Nephron (organoid): ENCODE measurements around the gene AOC2.
A peak's percentile ranks its signal among the peaks of the same experiment; 100 is the strongest.
"Not testable (repeated sequence)": the region's sequence is repeated elsewhere in the genome, so short reads cannot be mapped to it uniquely, and the experiment has no call there.

Experiments used
- H3K27ac Mint-ChIP-seq, 3 experiments: 2 replicates each; pipeline ENCODE4 v1.8.0; 2020; ENCODE audit warnings: mixed read lengths in 3 of 3, mild to moderate bottlenecking in 2 of 3, moderate library complexity in 1 of 3
- H3K27me3 Mint-ChIP-seq: 2 replicates; pipeline ENCODE4 v1.8.0; 2021; ENCODE audit warnings: low read depth, mild to moderate bottlenecking, moderate library complexity, mixed read lengths
- H3K36me3 Mint-ChIP-seq: 2 replicates; pipeline ENCODE4 v1.8.0; 2020; ENCODE audit warnings: low read depth, mixed read lengths
- H3K4me1 Mint-ChIP-seq: 2 replicates; pipeline ENCODE4 v1.8.0; 2020; ENCODE audit warnings: mixed read lengths
- H3K4me3 Mint-ChIP-seq, 3 experiments: 2 replicates each; pipeline ENCODE4 v1.8.0; 2020; ENCODE audit warnings: mild to moderate bottlenecking in 3 of 3, mixed read lengths in 3 of 3, moderate library complexity in 2 of 3
- H3K9me3 Mint-ChIP-seq: 2 replicates; pipeline ENCODE4 v1.8.0; 2020; ENCODE audit warnings: mixed read lengths
- TF ChIP-seq, protein P1 (sequence below), 3 experiments: fragments of 200-600 bp; sonication (generic); IDR thresholded peaks; one replicate each; pipeline ENCODE4 v1.5.0; 2021; ENCODE audit warnings: antibody characterized with exemption in 3 of 3; ENCODE audit not compliant: unreplicated experiment in 3 of 3

AOC2 gene

GRCh38 chr17:42877037-42877436 is 32.7 kb downstream of the AOC2 start:
- TF ChIP-seq, protein P1, sequence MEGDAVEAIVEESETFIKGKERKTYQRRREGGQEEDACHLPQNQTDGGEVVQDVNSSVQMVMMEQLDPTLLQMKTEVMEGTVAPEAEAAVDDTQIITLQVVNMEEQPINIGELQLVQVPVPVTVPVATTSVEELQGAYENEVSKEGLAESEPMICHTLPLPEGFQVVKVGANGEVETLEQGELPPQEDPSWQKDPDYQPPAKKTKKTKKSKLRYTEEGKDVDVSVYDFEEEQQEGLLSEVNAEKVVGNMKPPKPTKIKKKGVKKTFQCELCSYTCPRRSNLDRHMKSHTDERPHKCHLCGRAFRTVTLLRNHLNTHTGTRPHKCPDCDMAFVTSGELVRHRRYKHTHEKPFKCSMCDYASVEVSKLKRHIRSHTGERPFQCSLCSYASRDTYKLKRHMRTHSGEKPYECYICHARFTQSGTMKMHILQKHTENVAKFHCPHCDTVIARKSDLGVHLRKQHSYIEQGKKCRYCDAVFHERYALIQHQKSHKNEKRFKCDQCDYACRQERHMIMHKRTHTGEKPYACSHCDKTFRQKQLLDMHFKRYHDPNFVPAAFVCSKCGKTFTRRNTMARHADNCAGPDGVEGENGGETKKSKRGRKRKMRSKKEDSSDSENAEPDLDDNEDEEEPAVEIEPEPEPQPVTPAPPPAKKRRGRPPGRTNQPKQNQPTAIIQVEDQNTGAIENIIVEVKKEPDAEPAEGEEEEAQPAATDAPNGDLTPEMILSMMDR (IDR thresholded peaks at IDR 0.05; ENCODE audit: unreplicated experiment in 3 of 3) = no peak
- Mint-ChIP-seq H3K27me3 (peaks cover 34% of the 10 kb centered on the region), H3K36me3 (no peaks in the 10 kb centered on the region), H3K4me3 (no peak overlapping the region), H3K4me1 (no peaks in the 10 kb centered on the region), H3K27ac (no peak overlapping the region), H3K9me3 (no peaks in the 10 kb centered on the region)

DNA sequence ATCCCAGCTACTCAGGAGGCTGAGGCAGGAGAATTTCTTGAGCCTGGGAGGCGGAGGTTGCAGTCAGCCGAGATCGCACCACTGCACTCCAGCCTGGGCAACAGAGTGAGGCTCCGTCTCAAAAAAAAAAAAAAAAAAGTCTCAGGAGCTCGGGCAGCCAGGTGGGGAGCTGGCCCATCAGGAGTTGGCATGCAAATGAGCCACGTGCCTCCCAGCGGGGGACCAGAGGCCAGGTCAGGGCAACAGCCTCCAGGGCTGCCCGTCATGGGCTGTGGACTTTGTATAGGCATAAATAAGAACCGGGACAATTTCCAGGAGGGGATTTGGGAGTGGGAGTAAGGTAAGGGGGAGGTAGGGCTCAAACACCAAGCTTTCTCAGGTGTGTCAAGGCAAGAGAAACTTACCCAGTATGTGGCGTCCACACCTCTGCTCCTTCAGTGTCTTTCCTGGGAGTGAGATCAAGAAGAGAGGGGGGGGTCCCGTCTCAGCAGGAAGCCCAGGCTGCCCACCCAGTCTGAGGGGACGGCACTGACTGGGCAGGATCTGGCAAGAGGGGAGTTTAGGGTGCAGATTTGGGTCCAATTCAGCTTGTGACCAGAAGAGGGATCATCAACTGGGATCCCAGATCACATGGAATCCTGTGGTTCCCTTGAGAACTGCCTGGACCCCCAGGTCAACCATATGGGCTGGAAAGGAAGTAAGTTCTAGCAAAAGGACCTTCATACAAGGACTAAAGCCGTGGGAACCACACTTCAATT is 33.9 kb downstream of the AOC2 start:
- Mint-ChIP-seq H3K9me3 (no peaks in the 10 kb centered on the region), H3K36me3 (no peaks in the 10 kb centered on the region), H3K4me3 (no peak overlapping the region), H3K4me1 (no peaks in the 10 kb centered on the region), H3K27me3 (peaks cover 28% of the 10 kb centered on the region), H3K27ac (peak overlapping the region in 1 of 3 experiments; percentile 71)
- TF ChIP-seq, protein P1 (IDR thresholded peaks at IDR 0.05; ENCODE audit: unreplicated experiment in 3 of 3) = no peak

- Mint-ChIP-seq H3K27me3 (peaks cover 28% of the 10 kb centered on the region), H3K4me3 (no peak overlapping the region), H3K36me3 (no peaks in the 10 kb centered on the region), H3K27ac (peak overlapping the region in 1 of 3 experiments; percentile 71), H3K4me1 (no peaks in the 10 kb centered on the region), H3K9me3 (no peaks in the 10 kb centered on the region)
- TF ChIP-seq, protein P1 (IDR thresholded peaks at IDR 0.05; ENCODE audit: unreplicated experiment in 3 of 3) = no peak
Measured at GRCh38 chr17:42878924-42879595, 34.7 kb downstream of the AOC2 start.

- no peaks in the 10 kb centered on the region for H3K4me1 Mint-ChIP-seq
- H3K27ac Mint-ChIP-seq = no peak overlapping the region
- H3K4me3 Mint-ChIP-seq = no peak overlapping the region
Measured at GRCh38 chr17:42879596-42879985, 35.2 kb downstream of the AOC2 start.

GRCh38 chr17:42880776-42881310 is 36.5 kb downstream of the AOC2 start:
- peaks cover 28% of the 10 kb centered on the region for H3K27me3 Mint-ChIP-seq
- H3K36me3 Mint-ChIP-seq = no peaks in the 10 kb centered on the region
- no peaks in the 10 kb centered on the region for H3K9me3 Mint-ChIP-seq
- TF ChIP-seq, protein P1 (IDR thresholded peaks at IDR 0.05; ENCODE audit: unreplicated experiment in 3 of 3) = no peak
- no peaks in the 10 kb centered on the region for H3K4me1 Mint-ChIP-seq
- no peak overlapping the region for H3K27ac Mint-ChIP-seq
- no peak overlapping the region for H3K4me3 Mint-ChIP-seq

More at GRCh38 chr17:42879596-42879985, 35.2 kb downstream of the AOC2 start:
- TF ChIP-seq, protein P1 (IDR thresholded peaks at IDR 0.05; ENCODE audit: unreplicated experiment in 3 of 3) = no peak
- H3K27me3 Mint-ChIP-seq = peaks cover 28% of the 10 kb centered on the region
- H3K9me3 Mint-ChIP-seq = no peaks in the 10 kb centered on the region
- no peaks in the 10 kb centered on the region for H3K36me3 Mint-ChIP-seq

DNA sequence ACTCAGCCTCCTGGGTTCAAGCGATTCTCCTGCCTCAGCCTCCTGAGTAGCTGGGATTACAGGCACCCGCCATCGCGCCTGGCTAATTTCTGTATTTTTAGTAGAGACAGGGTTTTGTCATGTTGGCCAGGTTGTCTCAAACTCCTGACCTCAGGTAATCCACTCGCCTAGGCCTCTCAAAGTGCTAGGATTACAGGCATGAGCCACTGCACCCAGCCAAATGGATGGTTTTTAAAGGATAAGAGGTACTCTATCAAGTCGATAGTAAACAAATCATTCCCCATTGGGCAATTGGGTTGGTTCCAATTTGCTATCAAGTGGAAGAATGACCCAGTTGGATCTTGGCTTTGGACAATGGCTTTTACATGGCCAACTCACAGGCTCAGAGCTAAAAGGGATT is 37.3 kb downstream of the AOC2 start:
- not testable (repeated sequence) for H3K36me3 Mint-ChIP-seq, H3K4me1 Mint-ChIP-seq, H3K27ac Mint-ChIP-seq, H3K4me3 Mint-ChIP-seq, H3K9me3 Mint-ChIP-seq
- peaks cover 24% of the 10 kb centered on the region for H3K27me3 Mint-ChIP-seq
